ACC112 (cell line): ENCODE data around the gene FBXO30.

Experiments
- H2AFZ ChIP-seq: fragments of 200-600 bp; sonication (generic); one replicate; pipeline ENCODE4 v1.6.0; 2017; ENCODE audit warnings: antibody characterized with exemption, low read length; ENCODE audit not compliant: unreplicated experiment
- H3K27ac ChIP-seq: fragments of 200-600 bp; sonication (generic); 2 replicates; pipeline ENCODE4 v1.5.1; 2014; ENCODE audit warnings: low read depth, mild to moderate bottlenecking, antibody characterized with exemption, low read length, moderate library complexity
- H3K27me3 ChIP-seq: fragments of 200-600 bp; sonication (generic); 2 replicates; pipeline ENCODE4 v1.6.1; 2014; ENCODE audit warnings: mild to moderate bottlenecking, antibody characterized with exemption, low read length, moderate library complexity, mixed read lengths; ENCODE audit not compliant: insufficient read depth
- H3K36me3 ChIP-seq: fragments of 200-600 bp; sonication (generic); 2 replicates; pipeline ENCODE4 v1.6.1; 2016; ENCODE audit warnings: mild to moderate bottlenecking, antibody characterized with exemption, low read length, moderate library complexity, mixed read lengths; ENCODE audit not compliant: insufficient read depth
- H3K4me1 ChIP-seq: fragments of 200-600 bp; sonication (generic); one replicate; pipeline ENCODE4 v1.6.1; 2016; ENCODE audit warnings: low read length, mixed read lengths; ENCODE audit not compliant: insufficient read depth, unreplicated experiment, control insufficient read depth
- H3K4me3 ChIP-seq: fragments of 200-600 bp; sonication (generic); 2 replicates; pipeline ENCODE4 v1.5.1; 2014; ENCODE audit warnings: mild to moderate bottlenecking, low read depth, low read length
- H3K79me2 ChIP-seq: fragments of 200-600 bp; sonication (generic); one replicate; pipeline ENCODE4 v1.6.0; 2016; ENCODE audit warnings: low read length; ENCODE audit not compliant: control insufficient read depth, unreplicated experiment, insufficient read depth

Gene FBXO30

GRCh38 chr6:145802141-145802540, 12.5 kb downstream of the FBXO30 start:
- H3K4me3 ChIP-seq: no peak overlapping the region
- no peaks in the 10 kb centered on the region for H3K27me3 ChIP-seq
- no peak overlapping the region for H2AFZ ChIP-seq
- no peak overlapping the region for H3K27ac ChIP-seq
- H3K36me3 ChIP-seq: peaks cover 48% of the 10 kb centered on the region
- H3K4me1 ChIP-seq: no peaks in the 10 kb centered on the region
- peaks cover 77% of the 10 kb centered on the region for H3K79me2 ChIP-seq

DNA sequence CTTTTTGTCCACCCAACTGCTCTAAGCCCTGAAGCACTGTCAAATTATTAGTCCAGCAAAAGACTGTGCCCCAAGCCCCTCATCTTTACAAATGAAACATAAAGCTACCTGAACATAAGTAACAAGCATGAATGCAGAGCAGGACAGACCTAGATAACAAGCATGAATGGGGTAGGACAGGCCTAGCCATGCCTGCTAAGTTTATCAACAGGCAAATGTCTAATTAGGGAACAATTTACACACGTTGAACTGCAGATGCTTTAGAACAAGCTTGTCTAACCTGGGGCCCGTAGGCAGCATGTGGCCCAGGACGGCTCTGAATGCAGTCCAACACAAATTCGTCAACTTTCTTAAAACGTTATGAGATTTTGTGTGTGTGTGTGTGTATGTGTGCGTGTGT, 13.6 kb downstream of the FBXO30 start:
- Histone ChIP-seq H3K36me3 (peaks cover 41% of the 10 kb centered on the region), H2AFZ (no peak overlapping the region), H3K4me3 (no peak overlapping the region), H3K27ac (no peak overlapping the region), H3K4me1 (no peaks in the 10 kb centered on the region), H3K27me3 (no peaks in the 10 kb centered on the region), H3K79me2 (peaks cover 74% of the 10 kb centered on the region)

GRCh38 chr6:145798530-145798929, 16.1 kb downstream of the FBXO30 start:
- Histone ChIP-seq H3K4me1 (no peaks in the 10 kb centered on the region), H3K27ac (no peak overlapping the region), H3K27me3 (no peaks in the 10 kb centered on the region), H3K36me3 (peaks cover 16% of the 10 kb centered on the region), H3K4me3 (no peak overlapping the region), H2AFZ (no peak overlapping the region), H3K79me2 (peaks cover 49% of the 10 kb centered on the region)

- peaks cover 42% of the 10 kb centered on the region for H3K36me3 ChIP-seq
- no peak overlapping the region for H2AFZ ChIP-seq
- no peaks in the 10 kb centered on the region for H3K27me3 ChIP-seq
- H3K79me2 ChIP-seq: no peaks in the 10 kb centered on the region
- no peak overlapping the region for H3K27ac ChIP-seq
- no peaks in the 10 kb centered on the region for H3K4me1 ChIP-seq
- no peak overlapping the region for H3K4me3 ChIP-seq
Measured at GRCh38 chr6:145789443-145789842, 25.2 kb downstream of the FBXO30 start.

DNA sequence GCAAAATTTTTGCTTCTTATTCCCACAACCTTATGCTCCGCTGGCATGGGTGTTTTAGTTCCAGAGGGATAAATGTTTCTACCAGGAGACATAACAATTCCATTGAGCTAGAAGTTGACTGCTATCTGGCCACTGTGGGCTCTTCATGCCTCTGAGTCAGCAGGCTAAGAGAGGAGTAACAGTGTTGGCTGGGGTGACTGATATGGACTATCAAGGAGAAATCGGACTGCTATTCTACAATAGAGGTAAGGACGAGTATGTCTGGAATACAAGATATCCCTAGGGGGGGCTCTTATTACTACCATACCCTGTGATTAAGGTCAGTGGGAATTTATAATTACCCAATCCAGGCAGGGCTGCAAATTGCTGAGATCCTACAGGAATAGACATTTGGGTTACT, 26.9 kb downstream of the FBXO30 start:
- Histone ChIP-seq H3K27me3 (no peaks in the 10 kb centered on the region), H3K36me3 (peaks cover 40% of the 10 kb centered on the region), H3K4me3 (no peak overlapping the region), H3K79me2 (no peaks in the 10 kb centered on the region), H3K4me1 (no peaks in the 10 kb centered on the region), H2AFZ (no peak overlapping the region), H3K27ac (no peak overlapping the region)

DNA sequence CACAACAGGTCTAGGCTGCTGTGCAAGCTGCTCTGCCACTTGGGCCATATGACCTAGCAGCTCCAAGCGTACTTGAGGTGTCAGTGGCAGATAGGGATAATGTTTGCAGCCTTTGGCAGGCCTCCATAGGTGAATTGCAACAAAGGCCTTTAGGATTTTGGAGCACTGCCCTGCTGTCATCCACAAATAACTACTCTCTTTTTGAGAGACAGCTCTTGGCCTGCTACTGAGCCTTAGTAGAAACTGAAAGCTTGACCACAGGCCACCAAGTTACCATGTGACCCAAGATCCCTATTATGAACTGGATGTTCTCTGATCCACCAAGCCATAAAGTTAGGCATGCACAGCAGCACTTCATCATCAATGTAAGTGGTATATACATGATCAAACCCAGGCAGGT, 29.9 kb downstream of the FBXO30 start:
- no peaks in the 10 kb centered on the region for H3K4me1 ChIP-seq
- H3K4me3 ChIP-seq: no peak overlapping the region
- H3K36me3 ChIP-seq: peaks cover 22% of the 10 kb centered on the region
- no peak overlapping the region for H2AFZ ChIP-seq
- no peaks in the 10 kb centered on the region for H3K27me3 ChIP-seq
- no peaks in the 10 kb centered on the region for H3K79me2 ChIP-seq
- H3K27ac ChIP-seq: no peak overlapping the region

DNA sequence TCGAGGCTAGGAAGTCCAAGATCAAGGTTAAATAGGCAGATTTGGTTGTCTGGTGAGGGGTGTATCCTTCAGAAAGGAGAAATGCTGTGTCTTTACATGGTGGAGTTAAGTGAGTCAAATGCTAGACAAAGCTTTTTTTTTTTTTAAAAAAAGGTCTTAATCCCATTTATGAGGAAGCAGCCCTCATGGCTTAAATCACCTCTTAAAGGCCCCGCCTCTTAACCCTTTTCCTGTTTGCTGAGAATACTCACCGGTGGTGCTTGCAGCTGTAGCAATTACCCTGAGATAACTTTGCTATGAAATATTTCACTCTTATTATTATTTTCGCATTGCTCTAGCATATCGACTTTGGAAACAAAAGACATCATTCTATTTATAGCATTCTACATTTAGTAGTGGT, 30.8 kb downstream of the FBXO30 start:
- Histone ChIP-seq H3K4me1 (no peaks in the 10 kb centered on the region), H3K27me3 (no peaks in the 10 kb centered on the region), H3K79me2 (no peaks in the 10 kb centered on the region), H3K27ac (no peak overlapping the region), H3K36me3 (peaks cover 19% of the 10 kb centered on the region), H3K4me3 (no peak overlapping the region), H2AFZ (no peak overlapping the region)

GRCh38 chr6:145772846-145773245, 41.7 kb downstream of the FBXO30 start:
- Histone ChIP-seq H2AFZ (no peak overlapping the region), H3K36me3 (no peaks in the 10 kb centered on the region), H3K4me3 (no peak overlapping the region), H3K27me3 (no peaks in the 10 kb centered on the region), H3K4me1 (no peaks in the 10 kb centered on the region), H3K79me2 (no peaks in the 10 kb centered on the region), H3K27ac (no peak overlapping the region)

GRCh38 chr6:145765449-145765848, 49.1 kb downstream of the FBXO30 start:
- Histone ChIP-seq H3K79me2 (no peaks in the 10 kb centered on the region), H3K27me3 (no peaks in the 10 kb centered on the region), H3K4me1 (no peaks in the 10 kb centered on the region)

DNA sequence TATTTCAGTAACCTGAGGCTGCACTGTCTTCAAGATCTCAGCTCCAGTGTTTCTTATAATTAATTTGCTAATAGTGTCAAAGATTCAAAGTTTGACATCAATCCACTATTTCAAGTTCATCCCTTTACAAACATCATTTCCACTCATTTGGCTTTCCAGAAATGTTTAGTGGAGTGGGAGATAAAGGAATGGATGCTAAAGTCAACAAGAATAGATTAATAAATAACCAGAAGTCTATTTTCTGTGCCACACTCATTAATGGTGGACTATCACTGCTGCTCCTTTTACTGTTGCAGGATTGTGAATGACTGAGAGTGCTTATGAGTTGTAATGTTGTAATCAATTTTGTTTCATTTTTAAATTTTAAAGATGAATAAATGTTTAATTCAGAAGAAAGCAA, 50.9 kb downstream of the FBXO30 start:
- H3K36me3 ChIP-seq: no peaks in the 10 kb centered on the region
- H3K4me3 ChIP-seq: no peak overlapping the region
- no peaks in the 10 kb centered on the region for H3K4me1 ChIP-seq
- H2AFZ ChIP-seq: no peak overlapping the region
- no peak overlapping the region for H3K27ac ChIP-seq
- no peaks in the 10 kb centered on the region for H3K27me3 ChIP-seq
- H3K79me2 ChIP-seq: no peaks in the 10 kb centered on the region

More at GRCh38 chr6:145765449-145765848, 49.1 kb downstream of the FBXO30 start:
- Histone ChIP-seq H3K36me3 (no peaks in the 10 kb centered on the region), H3K4me3 (no peak overlapping the region), H2AFZ (no peak overlapping the region), H3K27ac (no peak overlapping the region)

GRCh38 chr6:145761584-145761983, 53.0 kb downstream of the FBXO30 start:
- H2AFZ ChIP-seq: no peak overlapping the region
- no peaks in the 10 kb centered on the region for H3K4me1 ChIP-seq
- no peaks in the 10 kb centered on the region for H3K27me3 ChIP-seq
- no peaks in the 10 kb centered on the region for H3K79me2 ChIP-seq
- H3K4me3 ChIP-seq: no peak overlapping the region
- H3K27ac ChIP-seq: no peak overlapping the region
- no peaks in the 10 kb centered on the region for H3K36me3 ChIP-seq
